HL-60 (cell line): ENCODE data around the gene DMRTC2.

Experiments
- DNase-seq, 2 experiments: peaks; one replicate each; pipeline ENCODE4 v3.0.0-alpha.2; 2010 to 2020; ENCODE audit warnings: low read depth in 1 of 2, low spot score in 1 of 2
- H3K27ac ChIP-seq: fragments of 250-450 bp; sonication (Bioruptor Pico); replicated peaks from 2 replicates; pipeline ENCODE4 v1.5.1; 2020; ENCODE audit warnings: mild to moderate bottlenecking, moderate library complexity
- H3K27me3 ChIP-seq: fragments of 250-450 bp; sonication (Bioruptor Pico); 2 replicates; pipeline ENCODE4 v1.5.1; 2021; ENCODE audit warnings: mild to moderate bottlenecking, moderate library complexity; ENCODE audit not compliant: insufficient read depth, poor library complexity, severe bottlenecking
- H3K4me3 ChIP-seq: replicated peaks from 2 replicates; pipeline ENCODE4 v1.5.1; 2011; ENCODE audit warnings: mild to moderate bottlenecking, control low read depth, low read length; ENCODE audit not compliant: insufficient read depth
- CTCF ChIP-seq: IDR thresholded peaks from one replicate; pipeline ENCODE4 v1.5.1; 2011; ENCODE audit warnings: low read length, control low read depth, inconsistent platforms; ENCODE audit not compliant: insufficient read depth
- GABPA ChIP-seq: IDR thresholded peaks from 2 replicates; pipeline ENCODE4 v1.6.1; 2012; ENCODE audit warnings: low read depth
- POLR2AphosphoS5 ChIP-seq: IDR thresholded peaks from 2 replicates; pipeline ENCODE4 v1.6.1; 2012; ENCODE audit warnings: low read depth
- REST ChIP-seq: IDR thresholded peaks from 2 replicates; pipeline ENCODE4 v1.6.1; 2012; ENCODE audit warnings: low read depth; ENCODE audit not compliant: insufficient replicate concordance
- SPI1 ChIP-seq: IDR thresholded peaks from 2 replicates; pipeline ENCODE4 v1.6.1; 2012; ENCODE audit warnings: low read depth, mild to moderate bottlenecking, borderline replicate concordance

DMRTC2 gene

GRCh38 chr19:41866284-41866683 is 21.4 kb downstream of the DMRTC2 start:
- DNase-seq: no peak
- no peak overlapping the region for H3K4me3 ChIP-seq
- peak overlapping the region; percentile 20; the same call in 1 of the 2 replicates for H3K27ac ChIP-seq
- TF ChIP-seq POLR2AphosphoS5 (peak; percentile 63; the same call in 1 of the 2 replicates), SPI1 (no peak), GABPA (no peak), CTCF (no peak)
- no peaks in the 10 kb centered on the region for H3K27me3 ChIP-seq

- H3K4me3 ChIP-seq: no peak overlapping the region
- H3K27ac ChIP-seq: peak overlapping the region; percentile 20
- TF ChIP-seq GABPA: no peak
- no peak for TF ChIP-seq REST
- no peak for TF ChIP-seq POLR2AphosphoS5
- TF ChIP-seq SPI1: no peak
- no peak for TF ChIP-seq CTCF
- H3K27me3 ChIP-seq: no peaks in the 10 kb centered on the region
- no peak for DNase-seq
These were observed 23.5 kb downstream of the DMRTC2 start for GRCh38 chr19:41868120-41868988.

GRCh38 chr19:41868989-41869300 is 24.1 kb downstream of the DMRTC2 start:
- no peak for TF ChIP-seq GABPA
- no peak; the same call in 1 of the 2 replicates for TF ChIP-seq POLR2AphosphoS5
- no peak for TF ChIP-seq SPI1
- no peak for TF ChIP-seq REST
- TF ChIP-seq CTCF: no peak
- no peak for DNase-seq
- H3K27me3 ChIP-seq: no peaks in the 10 kb centered on the region
- H3K27ac ChIP-seq: peak overlapping the region; percentile 20
- no peak overlapping the region for H3K4me3 ChIP-seq

GRCh38 chr19:41869374-41869955 is 24.6 kb downstream of the DMRTC2 start:
- Histone ChIP-seq H3K4me3 (no peak overlapping the region), H3K27ac (peak overlapping the region; percentile 11; the same call in 1 of the 2 replicates), H3K27me3 (no peaks in the 10 kb centered on the region)
- DNase-seq: no peak
- TF ChIP-seq SPI1 (no peak), POLR2AphosphoS5 (no peak; the same call in none of the 2 replicates), CTCF (no peak), REST (no peak), GABPA (no peak)
